GM20000 (cell line): ENCODE data around the gene RNF208.

Experiments
- DNase-seq: peaks from one replicate; pipeline ENCODE4 v3.0.0; 2012; ENCODE audit warnings: low spot score
- CTCF ChIP-seq: IDR thresholded peaks from 2 replicates; pipeline ENCODE4 v1.5.1; 2012; ENCODE audit warnings: mild to moderate bottlenecking, control low read depth; ENCODE audit errors: extremely low read depth, missing control alignments

RNF208 gene

GRCh38 chr9:137180491-137180890 is 41.5 kb downstream of the RNF208 start:
- no peak for DNase-seq
- TF ChIP-seq CTCF: no peak

GRCh38 chr9:137179761-137180160 is 42.3 kb downstream of the RNF208 start:
- DNase-seq: no peak
- no peak for TF ChIP-seq CTCF

- no peak for TF ChIP-seq CTCF
- peak; percentile 27 for DNase-seq
These were observed 43.0 kb downstream of the RNF208 start for GRCh38 chr9:137178939-137179630.

DNA sequence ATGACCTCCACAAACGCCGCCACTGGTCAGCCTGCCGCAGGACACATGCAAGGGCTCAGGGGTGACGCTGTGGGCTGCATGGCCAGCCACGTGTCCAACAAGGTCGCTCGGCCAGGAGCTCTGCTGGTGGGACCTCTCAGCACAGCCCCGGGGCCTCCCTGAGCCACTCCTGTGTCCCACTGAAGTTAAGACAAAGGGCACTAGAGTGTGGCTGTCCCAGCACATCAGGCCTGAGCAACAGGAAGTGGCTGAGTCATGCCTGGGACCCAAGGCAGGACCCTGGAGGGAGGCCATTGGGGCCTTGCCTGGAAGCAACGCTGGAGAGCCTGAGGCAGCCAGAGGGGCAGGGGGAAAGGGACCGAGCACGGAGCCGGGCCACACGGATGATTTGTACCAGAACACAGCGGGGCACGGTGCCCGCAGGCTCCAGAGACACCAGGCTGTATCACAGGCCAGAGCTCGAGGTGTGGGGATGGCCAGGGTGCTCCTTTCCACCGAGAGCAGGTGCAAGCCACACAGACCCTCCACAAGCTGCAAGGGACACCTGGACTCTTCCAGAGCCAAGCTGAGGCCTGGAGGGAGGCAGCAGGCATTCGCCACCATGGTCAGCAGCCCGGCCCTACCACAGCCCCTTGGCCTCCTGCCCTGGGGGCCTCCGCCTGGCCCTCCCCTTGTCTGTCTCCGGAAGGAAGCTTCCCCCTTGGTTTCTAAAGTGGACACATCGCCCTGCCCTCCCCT is 43.7 kb downstream of the RNF208 start:
- DNase-seq: no peak
- no peak for TF ChIP-seq CTCF

DNA sequence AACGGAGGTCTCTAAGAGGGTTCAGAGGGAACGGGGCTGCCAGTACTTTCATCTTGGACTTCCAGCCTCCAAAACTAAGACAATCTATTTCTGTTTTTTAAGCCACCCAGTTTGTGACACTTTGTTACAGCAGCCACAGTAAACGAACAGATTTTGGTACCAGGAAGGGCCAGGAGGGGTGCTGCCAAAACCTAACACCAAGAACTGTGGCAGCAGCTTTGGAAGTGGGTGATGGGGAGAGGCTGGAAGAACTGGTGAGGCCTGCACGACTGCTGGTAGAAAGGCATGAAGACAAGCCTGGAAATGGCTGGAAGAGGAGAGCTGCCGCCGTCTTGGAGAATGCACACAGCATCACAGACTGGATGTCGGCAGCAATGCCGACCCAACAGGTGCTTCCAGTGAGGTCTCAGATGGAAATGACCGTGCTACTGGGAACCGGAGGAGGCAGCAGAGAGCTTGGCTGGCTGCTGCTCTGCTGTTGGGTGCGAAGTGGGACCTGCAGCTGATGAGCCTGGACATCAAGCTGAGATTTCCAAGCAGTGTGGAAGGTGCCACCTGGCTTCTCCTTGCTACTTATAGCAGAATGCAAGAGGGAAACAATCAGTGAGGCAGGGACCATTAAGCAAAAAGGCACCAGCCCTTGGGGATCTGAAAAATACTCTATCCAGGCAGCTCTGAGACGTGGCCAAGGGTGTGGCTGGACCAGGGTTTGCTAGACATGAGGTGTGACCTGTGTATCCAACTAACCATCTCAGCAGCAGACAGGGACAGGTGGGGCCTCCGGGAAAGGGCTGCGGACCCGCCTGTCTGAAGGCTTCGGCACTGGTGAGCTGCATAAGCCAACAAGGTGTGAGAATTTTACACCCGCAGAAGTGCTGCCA is 45.5 kb downstream of the RNF208 start:
- TF ChIP-seq CTCF: peak; percentile 5
- peak; percentile 81 for DNase-seq

- no peak for TF ChIP-seq CTCF
- DNase-seq: peak; percentile 54
These were observed 46.6 kb downstream of the RNF208 start for GRCh38 chr9:137175345-137175961.
